K562 (cell line): ENCODE measurements around the gene LRRC15. TPM values are rescaled to one million over a fixed set of nuclear protein-coding genes. Genes with fewer than 3 reads are reported as not detected.
A peak's percentile ranks its signal among the peaks of the same experiment; 100 is the strongest.

Experiments used
- ARHGAP35 ChIP-seq: fragments of 450-650 bp; IDR thresholded peaks from 2 replicates; pipeline ENCODE4 v1.6.1; 2018; ENCODE audit not compliant: partially characterized antibody
- BCOR ChIP-seq: fragments of 450-650 bp; IDR thresholded peaks from 2 replicates; pipeline ENCODE4 v1.6.1; 2016
- BRD9 ChIP-seq: fragments of 450-650 bp; IDR thresholded peaks from 2 replicates; pipeline ENCODE4 v1.6.1; 2018; ENCODE audit warnings: low read depth; ENCODE audit not compliant: partially characterized antibody
- CHD4 ChIP-seq: fragments of 200-600 bp; sonication (generic); IDR thresholded peaks from 3 replicates; pipeline ENCODE4 v1.6.1; 2012; ENCODE audit warnings: low read depth, mild to moderate bottlenecking, mixed read lengths, low read length, inconsistent platforms; ENCODE audit not compliant: insufficient read depth, insufficient replicate concordance, poor library complexity, severe bottlenecking
- DPF2 ChIP-seq: fragments of 450-650 bp; IDR thresholded peaks from 2 replicates; pipeline ENCODE4 v1.6.1; 2016
- ELF4 ChIP-seq: fragments of 450-650 bp; formaldehyde crosslinking; IDR thresholded peaks from 2 replicates; pipeline ENCODE4 v1.4.0; 2022; ENCODE audit warnings: missing genetic modification characterization
- ERF ChIP-seq: fragments of 450-650 bp; formaldehyde crosslinking; IDR thresholded peaks from 2 replicates; pipeline ENCODE4 v1.4.0; 2020; ENCODE audit warnings: mild to moderate bottlenecking, mixed read lengths
- HSF4 ChIP-seq: fragments of 250-450 bp; sonication (Bioruptor Pico); IDR thresholded peaks from 2 replicates; pipeline ENCODE4 v2.1.2; 2022; ENCODE audit warnings: mild to moderate bottlenecking, moderate library complexity, borderline replicate concordance
- JUND ChIP-seq, 2 experiments: IDR thresholded peaks; 2 replicates in 1 of 2; 3 replicates in 1 of 2; pipeline ENCODE4 v1.6.1; 2011; ENCODE audit warnings: borderline replicate concordance in 2 of 2, low read depth in 2 of 2, low read length in 2 of 2, improper control_type of control experiment in 1 of 2, missing biosample characterization in 1 of 2, missing genetic modification characterization in 1 of 2, missing genetic modification reagents in 1 of 2
- KDM1A ChIP-seq, 2 experiments: fragments of 450-650 bp; IDR thresholded peaks; 2 replicates each; pipeline ENCODE4 v1.6.1; 2016; ENCODE audit warnings: mild to moderate bottlenecking in 2 of 2
- PHTF2 ChIP-seq: fragments of 250-450 bp; sonication (Bioruptor Pico); IDR thresholded peaks from 2 replicates; pipeline ENCODE4 v1.5.0; 2021; ENCODE audit warnings: mild to moderate bottlenecking
- PML ChIP-seq: IDR thresholded peaks from 2 replicates; pipeline ENCODE4 v1.6.1; 2012; ENCODE audit warnings: low read length, inconsistent platforms
- POLR2G ChIP-seq: fragments of 200-400 bp; formaldehyde crosslinking; IDR thresholded peaks from 2 replicates; pipeline ENCODE4 v1.6.1; 2017; ENCODE audit warnings: low read depth, mild to moderate bottlenecking, antibody characterized with exemption, low read length, moderate library complexity
- RUNX1 ChIP-seq: sonication (generic); IDR thresholded peaks from 2 replicates; pipeline ENCODE4 v1.6.1; 2016; ENCODE audit warnings: antibody characterized with exemption, low read depth
- SLC30A9 ChIP-seq: fragments of 250-450 bp; sonication (Bioruptor Pico); IDR thresholded peaks from 2 replicates; pipeline ENCODE4 v1.8.0; 2022; ENCODE audit warnings: mild to moderate bottlenecking, moderate library complexity
- SMARCC2 ChIP-seq: fragments of 450-650 bp; IDR thresholded peaks from 2 replicates; pipeline ENCODE4 v1.6.1; 2017; ENCODE audit warnings: antibody characterized with exemption, moderate library complexity, mild to moderate bottlenecking, low read depth
- SMARCE1 ChIP-seq: fragments of 450-650 bp; IDR thresholded peaks from 2 replicates; pipeline ENCODE4 v1.7.1; 2016; ENCODE audit warnings: mild to moderate bottlenecking
- WHSC1 ChIP-seq: IDR thresholded peaks from one replicate; pipeline ENCODE4 v1.6.1; 2012; ENCODE audit warnings: low read length, control low read depth, inconsistent platforms
- ZFPM2 ChIP-seq: fragments of 250-450 bp; sonication (Bioruptor Pico); IDR thresholded peaks from 2 replicates; pipeline ENCODE4 v1.5.1; 2022; ENCODE audit warnings: mild to moderate bottlenecking
- polyA plus RNA-seq, 8 experiments: library from polyadenylated mRNA; depleted of rRNA in 4 of 8; stranded (reverse) in 5 of 8; unstranded in 3 of 8; fragments of >200 nt; fragmentation: Nextera tagmentation in 2 of 8; fragmentation: Illumina TruSeq in 1 of 8; extraction: Ambion mirVana in 2 of 8; extraction: Trizol in 1 of 8; gene quantifications; 2 replicates each; pipeline versions ENCODE4 v1.2.1 to v1.2.3, GENCODE V29; 2011 to 2014; ENCODE audit warnings: inconsistent platforms in 1 of 8, missing spikeins in 1 of 8
- total RNA-seq, 7 experiments: library from RNA; depleted of rRNA in 6 of 7; stranded (reverse); fragments of >200 nt in 6 of 7; fragmentation: Illumina TruSeq in 2 of 7; extraction: Trizol in 2 of 7; gene quantifications; 2 replicates each; pipeline versions ENCODE4 v1.2.1 to v1.2.3, GENCODE V29; 2011 to 2021; ENCODE audit warnings: low replicate concordance in 1 of 7
- TF ChIP-seq, protein P1 (sequence below): fragments of 250-450 bp; sonication (Bioruptor Pico); IDR thresholded peaks from 2 replicates; pipeline ENCODE4 v1.8.0; 2022; ENCODE audit warnings: moderate library complexity, mild to moderate bottlenecking, inconsistent platforms
- TF ChIP-seq, protein P2 (sequence below): sonication (generic); formaldehyde crosslinking; IDR thresholded peaks from 2 replicates; pipeline ENCODE4 v1.4.0; 2020; ENCODE audit warnings: mild to moderate bottlenecking, missing genetic modification reagents
- TF ChIP-seq, protein P3 (sequence below): sonication (generic); formaldehyde crosslinking; IDR thresholded peaks from 2 replicates; pipeline ENCODE4 v1.8.0; 2022; ENCODE audit warnings: mild to moderate bottlenecking, low read depth, missing genetic modification reagents
- TF ChIP-seq, protein P4 (sequence below): fragments of 450-650 bp; formaldehyde crosslinking; IDR thresholded peaks from 2 replicates; pipeline ENCODE4 v1.4.0; 2020; ENCODE audit warnings: mild to moderate bottlenecking, mixed read lengths

LRRC15 gene
- total and polyA plus RNA-seq, 9 of the 15 experiments (the other 6 are each of a cell fraction or from before 2014, with no cell fraction given) = not detected

DNA sequence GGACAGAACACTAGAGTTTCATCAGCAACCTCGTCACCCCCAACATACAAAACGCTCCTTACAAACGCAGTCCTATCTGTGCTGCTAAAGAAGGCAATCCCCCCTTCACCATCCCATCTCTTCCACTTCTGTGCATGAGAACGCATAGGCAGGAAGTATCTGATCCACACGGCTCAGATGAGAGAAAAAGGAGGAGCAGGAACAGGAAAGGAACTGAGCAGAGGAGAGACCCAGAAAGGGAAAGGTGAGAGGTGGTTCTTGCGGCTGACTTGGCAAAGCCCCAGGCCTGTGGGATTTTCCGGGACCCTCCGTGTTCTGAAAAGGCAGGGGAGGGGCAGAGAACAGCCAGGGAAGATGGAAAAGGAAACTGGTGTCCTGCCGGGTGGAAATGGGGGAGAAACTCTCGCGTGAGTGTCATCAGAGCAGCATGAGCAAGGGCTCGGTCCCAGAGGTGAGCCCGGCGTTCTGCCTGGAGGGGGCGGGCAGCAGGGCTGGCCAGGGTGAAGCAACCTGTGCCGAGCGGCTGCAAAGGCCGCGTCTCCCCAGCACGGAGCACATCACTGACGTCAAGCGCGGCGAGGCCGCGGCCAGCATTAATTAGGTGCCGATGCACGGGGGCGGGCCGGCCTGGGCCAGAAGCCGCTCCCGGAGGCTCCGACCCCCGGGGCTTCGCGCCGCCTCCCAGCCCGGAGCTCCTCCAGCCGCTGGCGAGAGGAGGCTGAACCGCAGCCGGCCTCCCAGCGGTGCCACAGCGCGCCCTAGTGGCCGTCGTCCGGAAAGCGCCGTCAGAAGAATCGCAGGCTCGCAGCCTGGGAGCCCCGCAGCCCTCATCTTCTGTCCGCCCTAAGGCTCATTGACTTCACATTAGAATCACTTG lies 54.2 kb downstream of the LRRC15 start (continued):
- TF ChIP-seq, protein P1, sequence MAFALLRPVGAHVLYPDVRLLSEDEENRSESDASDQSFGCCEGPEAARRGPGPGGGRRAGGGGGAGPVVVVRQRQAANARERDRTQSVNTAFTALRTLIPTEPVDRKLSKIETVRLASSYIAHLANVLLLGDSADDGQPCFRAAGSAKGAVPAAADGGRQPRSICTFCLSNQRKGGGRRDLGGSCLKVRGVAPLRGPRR (CRISPR knock-in tag) = no peak
- peak; percentile 77 for TF ChIP-seq POLR2G
- TF ChIP-seq, protein P2, sequence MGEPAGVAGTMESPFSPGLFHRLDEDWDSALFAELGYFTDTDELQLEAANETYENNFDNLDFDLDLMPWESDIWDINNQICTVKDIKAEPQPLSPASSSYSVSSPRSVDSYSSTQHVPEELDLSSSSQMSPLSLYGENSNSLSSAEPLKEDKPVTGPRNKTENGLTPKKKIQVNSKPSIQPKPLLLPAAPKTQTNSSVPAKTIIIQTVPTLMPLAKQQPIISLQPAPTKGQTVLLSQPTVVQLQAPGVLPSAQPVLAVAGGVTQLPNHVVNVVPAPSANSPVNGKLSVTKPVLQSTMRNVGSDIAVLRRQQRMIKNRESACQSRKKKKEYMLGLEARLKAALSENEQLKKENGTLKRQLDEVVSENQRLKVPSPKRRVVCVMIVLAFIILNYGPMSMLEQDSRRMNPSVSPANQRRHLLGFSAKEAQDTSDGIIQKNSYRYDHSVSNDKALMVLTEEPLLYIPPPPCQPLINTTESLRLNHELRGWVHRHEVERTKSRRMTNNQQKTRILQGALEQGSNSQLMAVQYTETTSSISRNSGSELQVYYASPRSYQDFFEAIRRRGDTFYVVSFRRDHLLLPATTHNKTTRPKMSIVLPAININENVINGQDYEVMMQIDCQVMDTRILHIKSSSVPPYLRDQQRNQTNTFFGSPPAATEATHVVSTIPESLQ (CRISPR knock-in tag) = no peak
- no peak for TF ChIP-seq SMARCC2
- TF ChIP-seq CHD4 = no peak
- no peak for TF ChIP-seq ELF4 (CRISPR knock-in tag)
- no peak for TF ChIP-seq SMARCE1
- TF ChIP-seq BRD9 = no peak
- TF ChIP-seq DPF2 = no peak
- TF ChIP-seq, protein P3, sequence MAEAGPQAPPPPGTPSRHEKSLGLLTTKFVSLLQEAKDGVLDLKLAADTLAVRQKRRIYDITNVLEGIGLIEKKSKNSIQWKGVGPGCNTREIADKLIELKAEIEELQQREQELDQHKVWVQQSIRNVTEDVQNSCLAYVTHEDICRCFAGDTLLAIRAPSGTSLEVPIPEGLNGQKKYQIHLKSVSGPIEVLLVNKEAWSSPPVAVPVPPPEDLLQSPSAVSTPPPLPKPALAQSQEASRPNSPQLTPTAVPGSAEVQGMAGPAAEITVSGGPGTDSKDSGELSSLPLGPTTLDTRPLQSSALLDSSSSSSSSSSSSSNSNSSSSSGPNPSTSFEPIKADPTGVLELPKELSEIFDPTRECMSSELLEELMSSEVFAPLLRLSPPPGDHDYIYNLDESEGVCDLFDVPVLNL (CRISPR knock-in tag) = no peak
- TF ChIP-seq HSF4 (CRISPR knock-in tag) = no peak
- no peak for TF ChIP-seq ARHGAP35
- peak; percentile 86 for TF ChIP-seq BCOR
- no peak for TF ChIP-seq PML
- no peak; the same call in 1 of the 2 replicates for TF ChIP-seq JUND (IDR thresholded peaks at IDR 0.05; ENCODE audit: borderline replicate concordance, low read depth, low read length)
- TF ChIP-seq JUND (tag; IDR thresholded peaks at IDR 0.05; ENCODE audit: borderline replicate concordance, low read depth, low read length) = 0 out of 3 replicates have a peak, but pooled peaks have one; percentile 8
- TF ChIP-seq ZFPM2 (CRISPR knock-in tag) = no peak
- no peak for TF ChIP-seq RUNX1
- no peak for TF ChIP-seq WHSC1
- 0 out of 2 replicates have a peak, but pooled peaks have one; percentile 43 for TF ChIP-seq ERF
- TF ChIP-seq, protein P4, sequence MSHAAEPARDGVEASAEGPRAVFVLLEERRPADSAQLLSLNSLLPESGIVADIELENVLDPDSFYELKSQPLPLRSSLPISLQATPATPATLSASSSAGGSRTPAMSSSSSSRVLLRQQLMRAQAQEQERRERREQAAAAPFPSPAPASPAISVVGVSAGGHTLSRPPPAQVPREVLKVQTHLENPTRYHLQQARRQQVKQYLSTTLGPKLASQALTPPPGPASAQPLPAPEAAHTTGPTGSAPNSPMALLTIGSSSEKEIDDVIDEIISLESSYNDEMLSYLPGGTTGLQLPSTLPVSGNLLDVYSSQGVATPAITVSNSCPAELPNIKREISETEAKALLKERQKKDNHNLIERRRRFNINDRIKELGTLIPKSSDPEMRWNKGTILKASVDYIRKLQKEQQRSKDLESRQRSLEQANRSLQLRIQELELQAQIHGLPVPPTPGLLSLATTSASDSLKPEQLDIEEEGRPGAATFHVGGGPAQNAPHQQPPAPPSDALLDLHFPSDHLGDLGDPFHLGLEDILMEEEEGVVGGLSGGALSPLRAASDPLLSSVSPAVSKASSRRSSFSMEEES (CRISPR knock-in tag) = no peak
- peak in 1 of 2 experiments; percentile 53; a peak in 1 of 4 replicates for TF ChIP-seq KDM1A (IDR thresholded peaks at IDR 0.05)
- TF ChIP-seq PHTF2 (CRISPR knock-in tag) = no peak
- TF ChIP-seq SLC30A9 (CRISPR knock-in tag) = no peak
